GM19328 (cell line): Measurements from ENCODE around the gene PLEKHG7.

Experiments used
- ATAC-seq: cut with Tn5 transposase; IDR thresholded peaks from one replicate; pipeline ENCODE4 v1.9.1; 2021; ENCODE audit warnings: mild to moderate bottlenecking, moderate library complexity; ENCODE audit not compliant: unreplicated experiment

PLEKHG7 gene

GRCh38 chr12:92706594-92706993, 3.8 kb downstream of the PLEKHG7 start:
- ATAC-seq: no peak

GRCh38 chr12:92707926-92708325, 5.1 kb downstream of the PLEKHG7 start:
- ATAC-seq: no peak

DNA sequence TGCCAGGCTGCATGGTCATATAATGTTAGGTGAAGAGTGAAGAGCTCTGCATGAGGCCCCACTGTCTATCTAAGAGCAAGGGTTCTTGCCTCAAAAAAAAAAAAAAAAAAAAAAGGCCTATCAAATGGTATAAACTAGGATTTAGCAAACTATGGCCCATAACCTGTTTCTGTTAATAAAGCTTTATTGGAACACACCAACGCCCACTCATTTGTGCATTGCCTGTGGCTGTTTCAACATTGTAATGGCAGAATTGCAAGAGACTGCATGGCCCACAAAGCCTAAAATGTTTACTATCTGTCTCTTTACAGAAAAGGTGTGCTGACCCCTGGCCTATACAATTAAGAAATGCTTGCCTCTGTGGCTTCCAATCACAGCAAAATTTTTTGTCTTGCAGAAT, 12.8 kb downstream of the PLEKHG7 start:
- ATAC-seq: no peak

GRCh38 chr12:92717202-92717601, 14.4 kb downstream of the PLEKHG7 start:
- ATAC-seq: no peak

- ATAC-seq: no peak
Measured at GRCh38 chr12:92718483-92718990, 15.7 kb downstream of the PLEKHG7 start.

DNA sequence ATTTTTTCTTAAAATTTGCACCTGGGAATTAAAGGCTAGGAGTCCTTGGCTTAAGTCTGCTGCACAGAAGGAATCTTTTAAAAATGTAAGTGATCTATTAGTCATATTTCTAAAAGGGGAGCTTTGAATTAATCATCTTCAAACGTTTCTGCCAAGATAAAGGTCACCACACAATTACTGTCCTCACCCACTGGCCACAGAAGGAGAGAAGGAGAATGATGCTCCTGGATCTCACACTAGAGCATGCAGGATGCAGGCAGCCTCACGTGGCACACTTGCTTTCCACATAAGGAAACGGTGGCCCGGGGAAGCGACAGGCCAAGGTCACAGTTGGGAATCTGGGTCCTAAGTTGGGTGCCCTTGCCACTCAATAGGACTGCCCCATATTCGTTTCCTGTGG, 16.9 kb downstream of the PLEKHG7 start:
- ATAC-seq: no peak

DNA sequence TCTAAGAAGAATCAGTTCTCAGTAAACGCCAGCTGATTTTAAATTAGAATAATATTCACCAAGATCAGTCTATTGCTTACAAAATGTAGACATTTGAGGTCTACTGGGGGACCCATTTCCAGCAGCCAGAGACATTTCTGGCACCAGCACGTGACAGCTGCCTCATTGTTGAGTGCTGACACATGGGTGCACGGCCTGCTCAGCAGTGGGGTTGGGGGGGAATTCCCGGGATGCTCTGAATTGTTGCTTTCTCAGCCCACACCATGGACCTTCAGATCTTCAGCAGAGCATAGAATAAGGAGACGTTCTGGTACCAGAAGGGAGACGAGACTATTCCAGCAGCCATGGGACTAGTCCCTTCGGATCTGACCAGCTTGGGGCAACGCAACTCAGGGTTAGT, 18.3 kb downstream of the PLEKHG7 start:
- ATAC-seq: no peak

DNA sequence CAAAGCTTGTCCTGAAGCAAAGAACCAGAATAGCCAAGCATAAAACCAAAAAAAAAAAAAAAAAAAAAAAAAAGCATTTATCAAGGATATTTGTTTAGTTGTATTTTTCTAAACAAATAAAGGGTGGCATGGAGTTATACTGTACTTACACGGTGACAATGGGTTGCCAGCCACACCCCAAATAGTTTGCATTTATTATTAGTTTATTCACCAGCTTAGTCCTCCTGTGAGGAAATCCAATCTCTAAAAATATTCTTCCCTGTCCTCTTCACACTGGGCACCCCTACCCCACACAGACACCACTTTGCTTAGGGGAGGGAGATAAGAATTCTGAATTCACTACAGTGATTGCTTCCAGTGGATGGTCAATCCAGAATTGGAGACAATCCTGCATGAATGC, 18.9 kb downstream of the PLEKHG7 start:
- ATAC-seq: no peak

DNA sequence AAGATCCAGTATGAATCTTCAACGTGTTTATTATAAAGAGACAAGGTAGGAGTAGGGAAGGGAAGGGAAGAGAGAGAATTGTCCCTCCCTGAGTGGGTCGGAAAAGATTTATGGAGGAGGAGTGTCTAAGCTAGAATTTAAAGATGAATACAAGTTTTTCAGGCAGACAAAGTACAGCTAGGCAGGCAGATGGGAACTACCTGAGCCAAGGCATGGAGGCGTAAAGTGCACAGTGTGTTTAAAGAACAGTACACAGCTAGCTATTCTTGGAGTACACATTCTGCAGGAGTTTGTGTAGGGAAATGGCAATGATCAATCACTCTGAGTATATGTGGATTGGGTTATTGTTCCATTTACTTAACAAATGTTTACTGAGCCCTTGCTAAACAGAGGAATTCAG, 20.1 kb downstream of the PLEKHG7 start:
- ATAC-seq: no peak

GRCh38 chr12:92726850-92727249, 24.1 kb downstream of the PLEKHG7 start:
- ATAC-seq: no peak

DNA sequence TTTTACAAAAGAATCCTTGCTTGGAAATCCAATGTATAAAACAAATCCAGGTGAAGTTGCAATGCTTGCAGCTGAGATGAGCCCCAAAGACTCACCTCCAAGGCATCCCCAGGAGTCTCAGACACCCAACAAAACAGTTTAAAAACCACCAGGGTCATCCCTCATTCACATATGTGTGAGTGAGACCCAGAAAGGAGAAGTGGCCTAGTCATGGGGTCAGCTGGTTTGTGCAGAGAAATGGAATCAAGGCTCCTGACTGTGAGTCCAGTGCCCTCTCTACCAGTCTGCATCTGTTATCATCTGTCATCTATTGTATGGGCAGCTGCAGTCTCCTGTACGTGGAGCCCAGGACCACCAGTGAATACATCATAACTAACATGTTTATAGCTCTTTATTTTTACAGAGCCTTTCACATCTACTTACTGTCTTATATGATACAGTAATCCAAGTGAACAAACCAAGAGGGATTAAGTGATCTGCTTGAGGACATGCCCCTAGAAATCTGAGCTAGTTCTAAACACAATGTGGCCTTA, 27.1 kb downstream of the PLEKHG7 start:
- no peak for ATAC-seq

- ATAC-seq: no peak
Measured at GRCh38 chr12:92730758-92731157, 28.0 kb downstream of the PLEKHG7 start.

- no peak for ATAC-seq
Measured at GRCh38 chr12:92732216-92732615, 29.4 kb downstream of the PLEKHG7 start.

GRCh38 chr12:92732716-92733115, 29.9 kb downstream of the PLEKHG7 start:
- no peak for ATAC-seq

- no peak for ATAC-seq
Measured at GRCh38 chr12:92733181-92733580, 30.4 kb downstream of the PLEKHG7 start.

DNA sequence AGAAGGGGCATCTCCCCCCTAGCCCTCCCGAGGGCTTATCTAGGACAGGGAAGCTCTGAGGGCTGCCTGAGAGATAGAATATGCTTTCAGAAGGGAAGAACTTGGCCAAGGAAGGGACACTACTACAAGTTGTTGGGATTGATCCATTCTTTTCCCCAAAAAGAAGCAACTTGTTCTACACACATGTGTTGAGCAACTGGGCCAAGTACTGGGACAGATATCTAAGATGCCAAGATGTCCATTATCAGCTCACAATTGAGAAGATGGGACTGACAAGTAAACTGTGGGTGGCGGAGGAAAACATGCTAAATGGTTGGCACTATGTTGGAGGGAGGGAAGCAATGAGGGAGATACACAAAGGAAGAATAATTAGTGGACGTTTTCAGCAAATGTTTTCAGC, 30.9 kb downstream of the PLEKHG7 start:
- ATAC-seq: no peak

GRCh38 chr12:92735131-92735721, 32.4 kb downstream of the PLEKHG7 start:
- ATAC-seq: no peak

GRCh38 chr12:92736605-92737004, 33.8 kb downstream of the PLEKHG7 start:
- no peak for ATAC-seq

- ATAC-seq: no peak
Measured at GRCh38 chr12:92737855-92738850, 35.4 kb downstream of the PLEKHG7 start.

- no peak for ATAC-seq
Measured at GRCh38 chr12:92739113-92739512, 36.3 kb downstream of the PLEKHG7 start.

GRCh38 chr12:92740411-92740810, 37.6 kb downstream of the PLEKHG7 start:
- ATAC-seq: no peak

DNA sequence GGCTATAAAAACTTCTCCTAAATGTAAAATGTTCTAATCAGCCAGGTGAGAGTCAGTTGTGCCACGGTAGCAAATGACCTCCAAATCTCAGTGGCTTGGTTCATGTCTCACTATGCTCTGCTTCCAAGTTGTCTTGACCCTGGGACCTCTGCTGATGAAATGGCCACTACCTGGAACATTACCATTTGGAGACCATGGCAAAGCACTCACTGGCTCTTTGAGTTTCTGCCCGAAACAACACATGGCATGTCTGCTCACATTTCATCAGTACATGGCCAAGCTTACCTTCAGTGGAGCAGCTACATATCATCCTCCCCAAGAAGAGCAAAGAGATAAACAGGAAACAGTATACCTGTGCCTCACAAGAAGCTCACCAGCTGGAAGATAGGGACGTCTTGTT, 40.2 kb downstream of the PLEKHG7 start:
- ATAC-seq: no peak
